Vagina (tissue), 2 donors: ENCODE results near the gene TMEM200C. TPM values are rescaled to one million over a fixed set of nuclear protein-coding genes. Genes with fewer than 3 reads are reported as not detected.

Experiments used
- DNase-seq, 2 donors: peaks; one replicate each; pipeline ENCODE4 v3.0.0-alpha.2; 2017; ENCODE audit errors: extremely low spot score in 2 of 2
- H3K27ac ChIP-seq: fragments of 200-600 bp; sonication (generic); one replicate; pipeline ENCODE4 v1.5.1; 2019
- H3K27me3 ChIP-seq: fragments of 200-600 bp; sonication (generic); one replicate; pipeline ENCODE4 v1.5.1; 2019
- H3K36me3 ChIP-seq, 2 donors: fragments of 200-600 bp; sonication (generic); one replicate each; pipeline ENCODE4 v1.5.1; 2017 to 2019
- H3K4me1 ChIP-seq: fragments of 200-600 bp; sonication (generic); one replicate; pipeline ENCODE4 v1.5.1; 2019
- H3K4me3 ChIP-seq, 2 donors: fragments of 200-600 bp; sonication (generic); 1 replicate in 1 of 2; 2 replicates in 1 of 2; pipeline ENCODE4 v1.5.1; 2016 to 2019
- H3K9me3 ChIP-seq: fragments of 200-600 bp; sonication (generic); one replicate; pipeline ENCODE4 v1.5.1; 2019
- CTCF ChIP-seq, 3 experiments: fragments of 450-650 bp in 2 of 3; fragments of 200-600 bp in 1 of 3; sonication (generic) in 1 of 3; IDR thresholded peaks; one replicate each; pipeline ENCODE4 v1.5.1; 2017 to 2019; ENCODE audit warnings: antibody characterized with exemption in 3 of 3, mild to moderate bottlenecking in 2 of 3, moderate library complexity in 2 of 3
- POLR2A ChIP-seq, 2 donors: fragments of 450-650 bp; IDR thresholded peaks; one replicate each; pipeline ENCODE4 v1.6.1; 2017; ENCODE audit warnings: antibody characterized with exemption in 2 of 2, mild to moderate bottlenecking in 2 of 2, moderate library complexity in 2 of 2
- POLR2AphosphoS5 ChIP-seq, 2 donors: sonication (generic); formaldehyde crosslinking; IDR thresholded peaks; one replicate each; pipeline ENCODE4 v1.9.0; 2017; ENCODE audit warnings: antibody characterized with exemption in 2 of 2, mild to moderate bottlenecking in 2 of 2, low read depth in 1 of 2; ENCODE audit not compliant: insufficient read depth in 1 of 2
- intact Hi-C: fragments of 100-400 bp; cut with DNase I; formaldehyde crosslinking; loops from one replicate; pipeline ENCODE4 v1.15.1; 2023
- total RNA-seq: library from RNA; depleted of rRNA; stranded (reverse); fragments of >200 nt; gene quantifications from one replicate; pipeline ENCODE4 v1.2.3, GENCODE V29; 2016

TMEM200C gene
- total RNA-seq, 1 donor from 2014 or later: under 0.01 TPM

- no peak overlapping the region for H3K27ac ChIP-seq
- TF ChIP-seq POLR2A (IDR thresholded peaks at IDR 0.05) (no peak), CTCF (IDR thresholded peaks at IDR 0.05) (no peak), POLR2AphosphoS5 (IDR thresholded peaks at IDR 0.05; ENCODE audit: insufficient read depth in 1 of 2, low read depth in 1 of 2) (no peak)
- no peaks in the 10 kb centered on the region for H3K27me3 ChIP-seq
- intact Hi-C loops: no loop called here
- H3K4me3 ChIP-seq: no peak overlapping the region
- no peak for DNase-seq
- no peaks in the 10 kb centered on the region for H3K36me3 ChIP-seq
- no peaks in the 10 kb centered on the region for H3K9me3 ChIP-seq
- no peaks in the 10 kb centered on the region for H3K4me1 ChIP-seq
Observed at GRCh38 chr18:5857180-5857579, 38.1 kb downstream of the TMEM200C start.

DNA sequence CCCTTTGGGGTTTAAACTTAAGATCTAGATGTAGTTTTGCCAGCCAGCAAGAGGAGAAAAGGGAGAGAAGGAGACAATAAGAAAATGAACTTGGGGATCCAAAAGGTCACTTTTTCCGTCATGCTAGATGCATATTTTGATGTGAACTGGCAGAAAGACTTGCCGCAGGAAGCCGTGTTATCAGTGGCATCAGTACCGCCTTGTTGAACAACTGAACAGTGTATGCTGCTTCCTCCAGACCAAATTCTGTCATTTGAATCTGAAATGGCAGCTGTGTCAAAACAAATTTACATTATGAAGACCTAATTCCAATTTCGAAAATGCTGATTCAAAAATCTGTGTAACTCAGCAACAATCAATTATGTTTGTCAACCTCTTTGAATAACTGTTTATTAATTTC is 42.1 kb downstream of the TMEM200C start:
- Histone ChIP-seq H3K27ac (no peak overlapping the region), H3K4me3 (no peak overlapping the region), H3K27me3 (no peaks in the 10 kb centered on the region), H3K36me3 (no peaks in the 10 kb centered on the region), H3K9me3 (no peaks in the 10 kb centered on the region), H3K4me1 (no peaks in the 10 kb centered on the region)
- no peak for DNase-seq
- intact Hi-C loops: no loop called here
- TF ChIP-seq POLR2A (IDR thresholded peaks at IDR 0.05) (no peak), CTCF (IDR thresholded peaks at IDR 0.05) (no peak), POLR2AphosphoS5 (IDR thresholded peaks at IDR 0.05; ENCODE audit: insufficient read depth in 1 of 2, low read depth in 1 of 2) (no peak)

DNA sequence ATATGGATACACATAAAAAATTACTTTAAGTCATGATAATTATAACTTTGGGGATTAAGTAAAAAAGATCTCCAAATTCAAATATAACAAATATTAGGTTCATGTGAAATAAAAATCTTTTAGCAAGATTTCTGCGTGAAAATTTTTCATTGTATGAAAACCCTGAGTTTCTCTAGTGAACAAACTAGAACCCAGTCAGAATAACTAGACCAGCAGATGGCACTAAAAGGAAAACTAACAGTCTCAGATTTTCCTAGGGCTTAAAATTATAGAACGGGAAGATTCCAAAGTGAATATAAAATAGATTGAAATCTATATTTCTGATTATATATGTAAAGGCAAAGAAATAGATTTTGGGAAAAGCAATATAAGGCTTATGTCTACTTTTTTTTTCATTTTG is 43.3 kb downstream of the TMEM200C start:
- Histone ChIP-seq H3K27me3 (no peaks in the 10 kb centered on the region), H3K27ac (no peak overlapping the region), H3K4me3 (no peak overlapping the region), H3K9me3 (no peaks in the 10 kb centered on the region), H3K4me1 (no peaks in the 10 kb centered on the region), H3K36me3 (no peaks in the 10 kb centered on the region)
- no peak for DNase-seq
- intact Hi-C loops: no loop called here
- TF ChIP-seq CTCF (IDR thresholded peaks at IDR 0.05): no peak

GRCh38 chr18:5842653-5843052 is 52.7 kb downstream of the TMEM200C start:
- H3K27me3 ChIP-seq: no peaks in the 10 kb centered on the region
- no peaks in the 10 kb centered on the region for H3K4me1 ChIP-seq
- no peak overlapping the region for H3K4me3 ChIP-seq
- H3K27ac ChIP-seq: no peak overlapping the region
- intact Hi-C loops: no loop called here
- no peaks in the 10 kb centered on the region for H3K9me3 ChIP-seq
- no peaks in the 10 kb centered on the region for H3K36me3 ChIP-seq
- no peak for TF ChIP-seq POLR2A (IDR thresholded peaks at IDR 0.05)
- no peak for TF ChIP-seq CTCF (IDR thresholded peaks at IDR 0.05)
- TF ChIP-seq POLR2AphosphoS5 (IDR thresholded peaks at IDR 0.05; ENCODE audit: insufficient read depth in 1 of 2, low read depth in 1 of 2): no peak
- no peak for DNase-seq

GRCh38 chr18:5841518-5841917 is 53.8 kb downstream of the TMEM200C start:
- Histone ChIP-seq H3K27ac (no peak overlapping the region), H3K4me3 (no peak overlapping the region), H3K9me3 (no peaks in the 10 kb centered on the region), H3K36me3 (no peaks in the 10 kb centered on the region), H3K4me1 (no peaks in the 10 kb centered on the region), H3K27me3 (no peaks in the 10 kb centered on the region)
- TF ChIP-seq POLR2A (IDR thresholded peaks at IDR 0.05) (no peak), POLR2AphosphoS5 (IDR thresholded peaks at IDR 0.05; ENCODE audit: insufficient read depth in 1 of 2, low read depth in 1 of 2) (no peak), CTCF (IDR thresholded peaks at IDR 0.05) (no peak)
- DNase-seq: no peak
- intact Hi-C loops: no loop called here
